T47D (cell line): ENCODE results near the gene TFAP2D.

Experiments
- DNase-seq, 2 experiments: peaks; one replicate each; pipeline versions ENCODE4 v3.0.0 to v3.0.0-alpha.2; 2011 to 2012; ENCODE audit warnings: low read depth in 1 of 2, low spot score in 1 of 2
- JUND ChIP-seq: IDR thresholded peaks from 2 replicates; pipeline ENCODE4 v1.6.1; 2012; ENCODE audit warnings: low read depth
- in situ Hi-C: cut with HindIII; loops from 2 replicates; pipeline ENCODE4 v1.10.0; 2016; ENCODE audit warnings: low sequenced_read_pairs, low pct_unique_long_range_greater_than_20kb

The TFAP2D gene

DNA sequence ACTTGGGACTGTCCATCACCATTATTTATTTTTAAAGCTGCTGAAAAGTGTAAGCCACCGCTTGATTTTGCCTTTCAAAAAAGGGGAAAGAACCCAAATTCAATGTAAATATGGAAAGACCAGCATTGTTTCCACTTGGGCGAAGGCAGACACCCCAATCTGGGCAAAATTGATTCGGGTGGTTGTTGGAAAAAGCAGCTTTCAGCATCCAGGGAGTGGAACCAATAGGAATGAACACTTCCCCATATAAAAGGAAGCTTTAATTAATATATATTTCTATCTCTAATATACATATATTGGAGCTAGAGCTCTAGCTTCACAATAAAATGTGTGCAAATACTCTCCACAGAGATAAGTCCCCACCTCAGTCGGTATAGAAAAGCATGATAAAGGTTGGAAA lies at the start of gene TFAP2D:
Gene TFAP2D (plus strand): TSS at position 301 of the 400 bp plus-strand sequence. CDS start 530 bp downstream, outside the sequence.
- in situ Hi-C loops = no loop called here
- no peak for DNase-seq
- TF ChIP-seq JUND = no peak

DNA sequence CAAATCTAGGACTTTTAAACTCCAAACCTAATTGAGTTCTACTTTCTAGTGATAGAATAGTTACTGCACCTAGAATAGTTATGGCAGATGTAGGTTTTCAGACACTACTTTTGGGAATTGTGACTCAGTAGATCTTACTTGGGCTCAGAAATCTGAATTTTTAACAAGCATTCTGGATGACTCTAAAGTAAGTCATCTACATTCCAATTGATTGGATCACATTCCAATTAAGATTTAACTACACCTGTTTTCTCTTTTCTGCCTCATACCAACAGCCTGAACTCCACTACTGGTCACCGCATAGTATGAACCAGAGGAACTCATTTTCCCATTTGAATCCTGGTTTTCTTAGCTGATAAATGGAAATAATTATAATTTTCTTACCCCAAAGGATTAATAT lies 49.5 kb upstream of the TFAP2D start:
- DNase-seq = no peak
- TF ChIP-seq JUND = no peak
- in situ Hi-C loops = no loop called here

DNA sequence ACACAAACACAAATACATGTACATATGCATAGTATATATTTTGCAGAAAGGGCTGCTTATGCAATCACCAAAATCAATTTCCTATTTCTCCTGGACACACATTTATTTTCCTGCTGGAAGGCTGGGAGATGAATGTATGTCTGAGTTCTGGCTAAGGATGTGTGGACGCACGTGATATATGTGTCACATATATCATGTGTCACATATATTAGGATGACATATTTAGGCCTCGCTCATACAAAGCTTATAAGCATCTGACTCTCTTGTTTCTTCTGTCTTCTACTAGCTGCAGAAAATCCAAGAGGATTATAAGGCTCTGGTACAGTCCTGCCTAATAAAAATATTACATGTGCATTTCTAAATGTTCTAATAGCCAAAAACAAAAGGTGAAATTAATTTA lies 47.2 kb upstream of the TFAP2D start:
- TF ChIP-seq JUND = no peak
- in situ Hi-C loops = no loop called here
- no peak for DNase-seq

DNA sequence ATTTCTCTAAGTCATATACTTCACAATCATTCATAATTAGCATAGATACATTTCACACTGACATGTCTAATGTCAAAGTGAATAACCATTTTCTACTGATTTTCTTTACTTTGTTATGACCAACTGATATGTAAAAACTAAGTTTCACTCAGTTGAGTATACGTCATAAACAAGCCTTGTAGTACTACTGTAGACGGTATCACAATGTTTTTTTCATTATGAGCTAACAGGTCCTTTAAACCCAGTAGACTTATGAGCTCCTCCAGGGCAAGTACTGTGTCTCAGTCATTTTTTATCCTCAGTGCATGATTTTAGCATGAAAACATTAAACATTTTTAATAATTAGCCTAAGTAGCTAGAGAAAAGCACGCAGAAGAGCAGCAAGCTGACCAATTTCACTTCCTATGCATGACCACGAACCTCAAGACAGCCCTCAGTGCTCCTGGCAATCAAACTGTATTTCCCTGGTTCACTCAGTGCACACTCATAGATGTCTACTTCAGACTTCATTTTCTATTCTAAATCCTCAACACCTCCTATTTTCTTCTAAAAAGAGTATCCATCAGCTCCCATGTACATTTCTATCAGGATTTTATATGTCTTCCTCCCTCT lies 32.0 kb upstream of the TFAP2D start:
- in situ Hi-C loops = no loop called here
- TF ChIP-seq JUND = no peak
- no peak for DNase-seq

DNA sequence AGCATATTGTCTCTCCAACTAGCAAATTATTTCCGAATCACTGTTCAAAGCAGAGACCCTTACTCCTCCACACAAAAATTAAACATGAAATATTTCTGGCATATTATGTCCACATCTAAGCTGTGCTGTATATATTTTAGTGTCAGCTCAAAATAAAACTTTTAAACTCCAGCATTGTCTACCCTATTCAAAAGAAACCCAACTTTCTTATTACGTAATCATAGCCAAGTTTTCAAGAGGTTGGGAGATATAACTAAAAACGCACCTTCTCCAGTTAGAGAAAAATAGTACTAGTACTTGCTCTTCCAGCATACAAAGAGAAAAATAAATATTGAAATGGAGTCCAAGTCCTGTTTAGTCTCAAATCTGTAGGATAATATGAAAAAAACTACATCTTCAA lies 24.1 kb upstream of the TFAP2D start:
- in situ Hi-C loops = no loop called here
- no peak for DNase-seq
- no peak for TF ChIP-seq JUND

DNA sequence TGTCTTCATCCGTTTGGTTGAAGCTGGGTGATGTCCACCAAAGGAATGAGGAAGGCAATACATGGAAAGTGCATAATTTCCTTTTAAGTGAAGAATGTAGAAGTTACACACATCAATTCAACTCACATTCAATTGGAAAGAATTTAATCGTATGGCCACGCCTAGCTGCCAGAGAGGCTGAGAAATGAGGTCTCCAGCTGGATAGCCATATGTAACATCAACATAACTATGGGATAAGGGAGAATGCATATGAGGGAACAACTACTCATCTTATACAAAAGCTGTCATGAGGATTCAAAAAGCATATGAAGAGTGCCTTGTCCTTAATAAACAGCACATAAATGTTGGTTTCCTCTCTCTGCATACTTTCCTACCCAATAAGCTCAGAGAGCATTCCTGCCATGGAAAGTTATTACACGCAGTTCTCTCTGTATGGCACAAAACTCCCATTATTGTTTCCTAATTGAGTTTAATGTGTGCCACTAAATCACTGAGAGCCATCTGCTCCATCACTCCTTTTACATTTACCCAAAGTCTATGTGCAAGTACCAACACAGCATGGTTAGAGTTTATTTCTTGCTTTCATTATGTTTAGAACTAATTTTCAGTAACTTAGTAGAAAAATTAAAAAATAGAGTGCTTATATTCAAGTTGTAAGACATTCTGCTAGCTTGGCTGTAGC lies 21.4 kb upstream of the TFAP2D start:
- TF ChIP-seq JUND = no peak
- in situ Hi-C loops = no loop called here
- no peak for DNase-seq

DNA sequence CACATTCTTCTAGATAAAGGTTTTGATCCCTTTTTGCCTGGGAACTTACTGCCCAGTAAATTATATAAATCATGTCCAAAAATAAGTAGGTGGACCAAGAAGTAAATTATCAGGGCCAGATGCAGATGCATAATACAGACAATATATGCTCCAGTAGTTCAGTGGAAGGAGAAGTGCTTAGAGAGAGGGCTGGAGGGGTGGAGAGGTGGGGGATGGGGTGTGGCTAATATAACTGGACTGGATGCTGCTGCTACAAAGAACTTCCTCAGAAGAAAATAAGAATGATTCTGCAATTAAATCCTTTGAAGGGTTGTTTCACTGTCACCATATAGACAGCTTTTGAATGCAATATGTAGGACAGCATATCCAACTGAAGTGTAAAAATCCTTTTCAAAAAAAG lies 14.8 kb upstream of the TFAP2D start:
- no peak for DNase-seq
- in situ Hi-C loops = no loop called here
- TF ChIP-seq JUND = no peak

DNA sequence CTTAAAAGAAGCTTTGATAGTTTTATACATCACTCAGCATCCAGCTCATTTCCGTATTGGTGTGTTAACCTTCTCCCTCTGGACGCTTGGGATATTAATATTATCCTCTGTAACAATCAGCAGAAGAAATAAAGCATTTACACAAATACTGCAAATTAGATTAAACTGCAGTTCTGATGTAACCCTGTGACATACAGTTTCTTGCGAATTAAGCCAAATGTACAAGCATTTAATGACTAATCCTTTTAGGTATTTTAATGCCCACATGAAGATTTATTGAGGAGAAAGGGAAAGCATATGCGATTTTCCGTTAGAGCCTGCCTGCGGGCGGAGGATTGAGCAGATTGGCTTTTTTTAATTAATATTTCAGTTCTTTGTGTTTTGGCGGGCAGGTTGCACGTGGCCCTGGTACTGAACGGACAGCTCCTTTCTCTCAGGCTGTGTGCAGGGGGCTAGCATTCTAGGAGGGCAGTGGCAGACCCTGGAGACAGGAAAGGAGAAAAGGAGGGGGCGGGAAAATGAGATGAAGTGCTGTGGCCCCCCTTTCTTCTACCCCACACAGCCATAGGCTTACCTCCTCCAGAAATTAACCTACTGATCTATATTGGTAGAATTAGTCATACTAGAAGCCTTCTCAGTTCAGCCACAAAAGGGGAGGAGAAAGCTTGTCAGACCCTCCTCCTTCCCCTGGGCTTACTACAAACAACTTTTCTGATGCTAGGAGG lies 14.1 kb upstream of the TFAP2D start:
- in situ Hi-C loops = no loop called here
- TF ChIP-seq JUND = no peak
- DNase-seq = no peak

DNA sequence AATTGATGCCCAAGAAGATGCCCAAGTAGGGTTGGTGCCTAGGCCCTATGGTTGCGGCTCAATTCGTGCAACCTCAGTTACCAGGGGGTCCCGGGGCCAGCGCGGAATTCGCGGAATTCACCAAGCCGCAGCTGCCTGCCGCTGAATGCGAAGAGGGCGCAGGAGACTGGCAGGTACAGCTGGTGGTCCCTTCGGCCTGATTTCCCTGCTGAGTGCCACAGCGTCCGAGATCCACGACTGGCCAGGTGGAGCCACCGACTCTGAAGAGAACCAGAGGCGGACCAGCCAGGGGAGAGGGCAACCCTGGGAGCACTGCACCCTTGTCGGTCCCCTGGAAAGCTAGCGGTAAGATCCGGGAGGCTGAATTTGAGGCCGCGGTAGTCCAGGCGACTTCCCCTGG lies 6.8 kb upstream of the TFAP2D start:
- DNase-seq = no peak
- in situ Hi-C loops = no loop called here
- TF ChIP-seq JUND = no peak

DNA sequence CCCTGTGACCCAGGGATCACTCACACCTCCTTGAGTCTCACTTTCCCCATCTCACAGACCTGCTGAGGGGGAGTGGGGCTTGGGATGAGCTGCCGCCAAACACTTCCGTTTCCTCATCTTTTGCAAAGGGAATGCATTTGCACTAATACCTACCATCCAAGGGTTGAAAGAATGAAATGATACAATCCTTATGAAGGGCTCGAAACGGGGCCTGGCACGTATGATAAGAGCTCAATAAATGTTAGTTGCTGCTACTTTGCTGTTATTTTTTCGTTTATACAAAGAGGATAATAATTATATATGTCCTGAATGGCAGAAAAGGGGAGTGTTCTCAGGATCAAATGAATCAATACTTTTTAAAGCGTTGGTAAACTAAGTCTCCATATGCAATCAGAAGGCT lies 6.1 kb upstream of the TFAP2D start:
- no peak for DNase-seq
- in situ Hi-C loops = no loop called here
- no peak for TF ChIP-seq JUND

DNA sequence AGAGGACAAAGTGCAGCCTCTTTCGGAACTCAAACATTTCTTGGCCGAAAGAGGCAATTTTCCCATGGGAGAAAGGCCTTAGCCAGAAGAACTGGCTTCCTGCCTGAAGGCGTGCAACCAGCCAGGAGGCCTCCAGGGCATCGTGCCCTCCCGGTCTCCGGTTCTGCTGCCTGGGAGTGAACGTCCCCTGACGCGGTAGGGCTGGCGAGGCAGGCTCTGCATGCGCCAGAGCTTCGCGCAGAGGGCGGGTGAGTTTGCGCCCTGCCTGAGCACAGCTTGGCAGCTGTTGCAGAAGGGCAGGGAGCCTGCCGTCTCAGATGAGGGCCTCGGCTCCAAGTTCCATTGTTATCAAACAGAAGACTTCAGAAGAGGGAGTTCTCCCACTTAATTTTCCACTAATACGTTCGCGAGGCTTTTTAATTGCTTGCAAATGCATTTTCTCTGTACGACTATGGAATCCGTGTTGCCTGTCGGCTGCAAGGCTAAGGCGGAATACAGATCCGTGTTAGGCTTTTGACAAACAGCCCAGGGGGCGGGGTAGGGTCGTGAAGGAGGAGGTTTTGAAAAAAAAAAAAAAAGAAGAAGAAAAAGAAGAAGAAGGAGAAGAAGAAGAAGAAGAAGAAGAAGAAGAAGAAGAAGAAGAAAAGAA lies 5.5 kb upstream of the TFAP2D start:
- no peak for TF ChIP-seq JUND
- DNase-seq = no peak
- in situ Hi-C loops = no loop called here

DNA sequence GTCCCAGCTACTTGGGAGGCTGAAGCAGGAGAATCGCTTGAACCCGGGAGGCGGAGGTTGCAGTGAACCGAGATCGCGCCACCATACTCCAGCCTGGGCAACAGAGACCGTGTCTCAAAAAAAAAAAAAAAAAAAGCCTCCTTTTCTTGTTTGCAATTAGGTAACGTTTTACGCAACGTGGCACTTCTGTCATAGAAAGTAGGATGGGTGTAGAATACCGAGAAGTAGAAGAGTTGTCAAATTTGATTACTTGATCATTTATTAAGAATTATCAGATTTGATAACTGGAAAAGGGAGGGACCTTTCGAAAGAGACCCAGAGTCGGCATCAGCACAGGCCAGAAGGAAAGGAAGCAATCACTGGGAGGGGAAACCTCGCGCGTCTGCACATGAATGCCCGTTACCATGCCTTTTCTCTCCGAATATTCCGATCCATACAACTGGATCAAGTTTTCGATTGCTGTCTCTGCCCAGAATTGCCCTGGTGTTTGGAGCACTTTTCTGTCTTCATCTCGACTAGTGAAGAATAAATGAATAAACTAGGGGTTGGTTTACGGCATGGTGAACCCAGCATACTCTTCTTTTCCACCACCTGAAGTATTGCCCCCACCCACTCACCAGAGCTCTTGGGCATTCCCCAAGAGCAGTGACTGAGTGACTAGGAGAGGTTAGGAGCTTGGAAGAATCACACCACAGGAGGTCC lies 4.5 kb upstream of the TFAP2D start:
- in situ Hi-C loops = no loop called here
- no peak for TF ChIP-seq JUND
- DNase-seq = no peak

DNA sequence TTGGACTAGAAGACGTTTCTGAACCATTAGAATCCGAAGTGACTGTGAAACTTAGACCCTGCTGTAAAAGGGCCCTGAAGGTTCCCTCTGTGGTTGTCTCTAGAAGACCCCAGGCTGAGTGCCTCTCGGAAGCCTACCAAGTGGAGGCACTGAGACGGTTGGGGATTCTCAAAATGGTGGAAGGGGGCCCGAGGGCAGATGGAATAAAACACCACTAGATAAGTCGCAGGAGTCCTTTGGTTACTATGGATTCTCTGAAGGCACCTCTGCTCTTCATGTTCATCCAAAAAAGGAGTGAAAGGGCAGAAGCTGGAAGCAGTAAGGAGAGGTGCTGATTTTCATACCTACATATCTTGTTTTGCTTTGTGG lies 4.0 kb upstream of the TFAP2D start:
- TF ChIP-seq JUND = no peak
- in situ Hi-C loops = no loop called here
- DNase-seq = no peak
